GM21619 (cell line): ENCODE results near the gene TSHZ2.

Experiments
- ATAC-seq: cut with Tn5 transposase; IDR thresholded peaks from one replicate; pipeline ENCODE4 v1.9.1; 2021; ENCODE audit not compliant: unreplicated experiment

The TSHZ2 gene

GRCh38 chr20:53059848-53060247 lies 87.7 kb downstream of the TSHZ2 start:
- ATAC-seq: no peak

GRCh38 chr20:53061192-53062108 lies 89.3 kb downstream of the TSHZ2 start:
- no peak for ATAC-seq

DNA sequence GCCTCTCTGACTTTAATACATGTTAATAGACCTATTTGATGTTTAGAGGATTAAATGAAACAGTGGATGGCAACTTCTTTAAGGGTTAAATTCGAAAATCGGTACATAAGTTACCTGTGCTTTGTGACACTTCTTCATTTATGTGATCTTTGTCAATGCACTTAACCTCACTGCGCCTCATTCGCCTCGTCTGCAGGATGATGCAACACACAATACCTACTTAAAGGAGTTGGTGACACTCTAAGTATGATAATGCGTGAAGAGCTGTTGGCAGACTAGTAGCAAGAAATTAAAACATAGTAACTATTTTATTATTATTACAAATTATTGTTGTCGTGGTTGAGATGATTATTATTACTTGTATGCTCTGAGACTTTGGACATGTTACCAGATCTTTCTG lies 92.8 kb downstream of the TSHZ2 start:
- no peak for ATAC-seq

DNA sequence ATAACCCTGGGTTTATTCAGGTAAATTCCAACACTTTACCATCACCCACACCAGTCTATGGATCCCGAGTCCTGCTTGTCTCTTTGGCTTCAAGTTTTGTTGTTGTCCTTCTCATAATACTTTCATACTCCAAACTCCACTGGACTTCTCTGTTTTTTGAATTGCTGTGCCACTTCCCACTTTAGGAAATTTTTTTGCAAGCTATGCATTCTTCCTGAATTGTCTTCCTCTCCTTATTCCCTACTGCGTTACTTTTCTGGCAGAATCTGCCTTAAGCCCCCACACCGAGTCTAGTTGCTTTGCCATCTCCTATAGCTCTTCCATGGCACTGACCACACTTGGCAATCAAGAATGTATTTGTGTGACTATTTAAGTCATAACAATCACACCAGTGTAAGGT lies 96.1 kb downstream of the TSHZ2 start:
- ATAC-seq: no peak

GRCh38 chr20:53069132-53069531 lies 97.0 kb downstream of the TSHZ2 start:
- ATAC-seq: no peak

DNA sequence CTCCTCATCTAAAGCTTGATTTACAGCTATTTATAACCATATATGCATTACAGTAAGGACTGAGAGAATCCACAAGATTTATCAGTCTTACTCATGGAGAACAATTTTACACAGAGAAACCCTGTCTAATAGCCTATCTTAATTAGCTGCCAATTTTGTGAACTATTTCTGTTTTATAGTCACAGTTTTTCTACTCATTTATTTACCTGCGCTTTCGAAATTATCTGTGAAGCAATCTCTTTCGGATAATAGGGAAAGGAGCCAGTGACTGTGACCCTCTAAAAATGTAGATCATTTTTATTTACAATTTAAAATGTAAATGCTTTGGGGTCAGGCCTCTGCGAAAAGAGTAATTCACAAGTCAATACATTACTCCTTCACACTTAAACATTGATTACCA lies 98.1 kb downstream of the TSHZ2 start:
- no peak for ATAC-seq

DNA sequence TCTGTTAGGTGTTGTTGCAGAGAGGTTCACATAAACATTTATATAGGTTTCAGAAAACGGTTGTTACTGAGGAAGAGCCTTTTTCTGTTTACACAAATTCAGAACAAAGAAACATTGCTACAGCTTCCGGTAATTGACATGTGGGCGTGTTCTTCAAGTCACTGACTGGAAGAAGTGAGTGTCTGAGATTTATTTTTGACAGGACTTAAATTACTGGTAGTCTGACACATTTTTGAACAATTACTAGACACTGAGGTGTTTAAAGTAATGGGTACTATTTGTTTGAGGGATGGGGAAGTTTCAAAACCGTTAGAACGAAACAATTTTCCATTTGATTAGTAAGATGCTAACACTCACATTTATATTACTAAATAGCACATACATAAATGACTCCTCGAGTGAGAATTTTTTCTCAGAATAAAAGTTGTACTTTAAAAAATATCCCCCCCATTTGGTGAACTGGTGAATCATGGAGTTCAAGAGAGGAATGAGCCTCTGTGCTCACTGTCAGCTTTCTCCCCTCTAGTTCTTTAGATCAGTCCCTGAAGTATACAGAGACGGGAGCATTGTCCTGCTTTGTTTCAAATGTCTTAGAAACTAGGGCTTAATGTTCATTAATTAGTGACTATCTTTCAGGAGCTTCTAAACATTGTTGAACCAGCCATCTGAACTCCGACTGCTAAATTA lies 98.7 kb downstream of the TSHZ2 start:
- no peak for ATAC-seq

DNA sequence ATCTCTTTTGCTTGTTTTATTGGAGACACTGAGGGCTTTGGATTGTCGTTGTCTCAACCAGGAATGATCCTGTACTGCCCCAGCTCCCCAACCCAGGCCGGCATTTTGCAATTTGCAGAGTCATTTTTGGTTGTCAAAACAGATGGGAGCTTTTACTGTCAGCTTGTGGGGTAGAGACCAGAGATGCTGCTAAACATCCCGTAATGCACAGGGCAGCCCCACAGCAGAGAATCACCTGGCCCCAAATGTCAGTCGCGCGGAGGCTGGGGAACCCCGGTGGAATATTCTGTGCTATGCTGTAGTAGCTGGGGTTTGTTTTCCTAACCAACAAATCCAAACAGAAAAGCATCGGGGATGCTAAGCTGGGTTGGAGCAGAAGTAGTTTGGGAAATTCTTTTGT lies 99.7 kb downstream of the TSHZ2 start:
- ATAC-seq: no peak

- ATAC-seq: no peak
Observed at GRCh38 chr20:53072923-53073579, 100.9 kb downstream of the TSHZ2 start.

GRCh38 chr20:53073636-53074415 lies 101.7 kb downstream of the TSHZ2 start:
- no peak for ATAC-seq

DNA sequence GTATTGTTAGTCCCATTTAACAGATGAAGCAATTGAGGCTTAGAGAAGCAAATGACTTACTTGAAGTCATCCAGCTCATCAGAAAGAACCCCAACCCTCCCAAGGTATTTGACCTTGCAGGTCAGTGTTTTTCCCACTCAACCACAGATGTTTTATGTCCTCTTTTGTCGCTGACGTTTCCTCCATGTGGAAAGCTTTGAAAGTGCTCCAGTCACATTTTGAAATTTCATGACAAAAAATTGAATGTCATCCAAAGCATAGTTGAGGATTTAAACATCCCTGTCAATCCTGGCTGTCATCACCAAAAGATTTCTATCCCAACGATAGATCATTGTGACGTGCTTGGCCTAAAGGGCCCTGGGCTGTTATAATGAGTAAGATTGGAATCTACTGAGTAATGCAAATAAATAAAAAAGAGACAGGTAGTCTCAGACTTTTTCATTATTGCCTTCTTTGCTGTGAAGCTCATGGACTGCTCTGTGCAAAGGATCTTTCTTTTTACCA lies 102.7 kb downstream of the TSHZ2 start:
- ATAC-seq: no peak

DNA sequence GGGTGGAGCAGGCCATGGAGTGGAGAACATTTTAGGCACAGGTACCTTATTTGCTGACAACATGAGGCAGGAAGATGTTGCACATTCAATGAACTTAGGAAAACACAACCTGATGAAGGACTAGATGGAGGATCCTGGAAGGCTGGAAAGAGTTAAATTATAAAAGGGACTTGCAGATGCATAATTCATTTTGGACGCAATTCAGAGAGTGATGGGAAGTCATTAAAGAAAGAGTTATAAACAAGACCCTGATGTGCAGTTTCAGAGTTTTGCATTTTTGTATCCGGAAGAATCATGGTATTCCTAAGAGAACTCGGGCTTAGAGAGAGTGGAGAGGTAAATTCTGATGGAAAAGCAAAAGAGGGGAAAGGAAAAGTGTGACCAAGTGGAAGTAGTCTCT lies 104.5 kb downstream of the TSHZ2 start:
- ATAC-seq: no peak

- no peak for ATAC-seq
Observed at GRCh38 chr20:53077373-53078205, 105.4 kb downstream of the TSHZ2 start.

GRCh38 chr20:53078761-53079160 lies 106.6 kb downstream of the TSHZ2 start:
- ATAC-seq: no peak

- ATAC-seq: no peak
Observed at GRCh38 chr20:53079261-53079691, 107.1 kb downstream of the TSHZ2 start.

DNA sequence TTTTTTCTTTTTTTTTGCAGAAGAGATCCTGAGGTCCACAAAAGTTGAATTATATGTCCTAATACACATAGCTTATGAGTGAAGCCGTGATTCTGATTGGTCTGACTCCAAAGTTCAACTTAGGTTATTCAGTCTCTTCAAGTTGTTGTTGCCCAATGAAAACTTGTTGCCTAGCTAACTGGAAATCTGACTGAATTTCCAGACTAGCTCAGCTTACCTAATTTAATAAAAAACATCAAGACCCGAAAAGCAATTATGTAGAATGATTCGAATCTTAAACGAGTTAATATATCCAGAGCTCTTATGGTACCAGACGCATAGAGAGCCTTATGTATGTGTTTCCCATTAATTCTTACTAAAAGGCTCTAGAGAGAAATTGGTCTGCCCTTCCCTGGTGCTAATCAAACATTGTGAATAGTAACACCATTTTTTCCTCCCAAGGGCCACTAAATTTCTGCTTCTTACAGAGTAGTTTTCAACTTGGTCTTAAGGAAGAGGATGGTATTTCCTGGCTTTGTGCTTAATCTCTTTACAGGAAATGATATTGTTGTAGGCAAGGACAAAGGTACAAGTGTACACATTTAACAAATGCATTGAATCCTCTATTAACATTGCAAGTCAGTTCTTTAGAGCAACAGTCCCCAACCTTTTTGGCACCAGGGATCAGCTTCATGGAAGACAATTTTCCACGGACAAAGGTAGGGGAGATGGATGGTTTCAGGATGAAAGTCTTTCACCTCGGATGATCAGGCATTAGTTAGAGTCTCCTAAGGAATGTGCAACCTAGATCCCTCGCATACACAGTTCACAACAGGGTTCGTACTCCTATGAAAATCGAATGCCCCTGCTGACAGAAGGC lies 107.9 kb downstream of the TSHZ2 start:
- no peak for ATAC-seq

DNA sequence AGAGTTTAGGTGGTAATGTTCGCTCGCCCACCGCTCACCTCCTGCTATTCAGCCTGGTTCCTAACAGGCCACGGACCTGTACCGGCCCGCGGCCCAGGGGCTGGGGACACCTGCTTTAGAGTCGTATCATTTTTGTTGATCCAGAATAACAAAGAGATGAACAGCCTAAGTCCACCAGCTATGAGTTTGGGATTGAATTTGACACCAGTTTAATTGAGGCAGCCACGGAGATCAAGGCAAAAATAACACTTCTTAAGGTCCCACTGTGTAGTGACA lies 108.5 kb downstream of the TSHZ2 start:
- no peak for ATAC-seq

GRCh38 chr20:53080969-53081871 lies 109.1 kb downstream of the TSHZ2 start:
- no peak for ATAC-seq
